Hepatocyte (in vitro differentiated cells): ENCODE data around the gene MCRIP2.

Experiments used
- CTCF ChIP-seq: fragments of 200-600 bp; sonication (generic); IDR thresholded peaks from 2 replicates; pipeline ENCODE4 v1.5.1; 2016; ENCODE audit warnings: antibody characterized with exemption, mild to moderate bottlenecking; ENCODE audit not compliant: poor library complexity
- EZH2phosphoT487 ChIP-seq: fragments of 200-600 bp; sonication (generic); IDR thresholded peaks from one replicate; pipeline ENCODE4 v1.6.1; 2018; ENCODE audit warnings: antibody characterized with exemption, mild to moderate bottlenecking, low read depth, moderate library complexity; ENCODE audit not compliant: unreplicated experiment, severe bottlenecking

- TF ChIP-seq CTCF (no peak), EZH2phosphoT487 (no peak)
These were observed 35.3 kb downstream of the MCRIP2 start for GRCh38 chr16:676913-677312.
